Mucosa of rectum (tissue), 2 donors: ENCODE results near the gene PDGFC.

ENCODE experiments used
- H3K27ac ChIP-seq, 2 donors: one replicate each; pipeline ENCODE4 v1.7.0; 2013; ENCODE audit warnings: inconsistent platforms in 2 of 2, low read depth in 2 of 2, low read length in 2 of 2
- H3K27me3 ChIP-seq, 2 donors: one replicate each; pipeline ENCODE4 v1.7.0; 2013; ENCODE audit warnings: low read length in 2 of 2; ENCODE audit not compliant: control insufficient read depth in 2 of 2, insufficient read depth in 2 of 2
- H3K36me3 ChIP-seq, 2 donors: one replicate each; pipeline ENCODE4 v1.7.0; 2013; ENCODE audit warnings: low read length in 2 of 2; ENCODE audit not compliant: control insufficient read depth in 2 of 2, insufficient read depth in 2 of 2
- H3K4me1 ChIP-seq, 2 donors: one replicate each; pipeline ENCODE4 v1.7.0; 2013; ENCODE audit warnings: low read length in 2 of 2, mild to moderate bottlenecking in 1 of 2; ENCODE audit not compliant: control insufficient read depth in 2 of 2, insufficient read depth in 2 of 2
- H3K4me3 ChIP-seq, 2 donors: one replicate each; pipeline ENCODE4 v1.7.0; 2013; ENCODE audit warnings: low read length in 2 of 2
- H3K9ac ChIP-seq, 2 donors: one replicate each; pipeline ENCODE4 v1.7.0; 2013; ENCODE audit warnings: low read length in 2 of 2, low read depth in 1 of 2, mild to moderate bottlenecking in 1 of 2
- H3K9me3 ChIP-seq, 2 donors: one replicate each; pipeline ENCODE4 v1.7.0; 2013; ENCODE audit warnings: low read length in 2 of 2; ENCODE audit not compliant: control insufficient read depth in 2 of 2
- donor health status: healthy.
- donor health status: Normal muscosa, but diverticular disease.

Gene PDGFC

DNA sequence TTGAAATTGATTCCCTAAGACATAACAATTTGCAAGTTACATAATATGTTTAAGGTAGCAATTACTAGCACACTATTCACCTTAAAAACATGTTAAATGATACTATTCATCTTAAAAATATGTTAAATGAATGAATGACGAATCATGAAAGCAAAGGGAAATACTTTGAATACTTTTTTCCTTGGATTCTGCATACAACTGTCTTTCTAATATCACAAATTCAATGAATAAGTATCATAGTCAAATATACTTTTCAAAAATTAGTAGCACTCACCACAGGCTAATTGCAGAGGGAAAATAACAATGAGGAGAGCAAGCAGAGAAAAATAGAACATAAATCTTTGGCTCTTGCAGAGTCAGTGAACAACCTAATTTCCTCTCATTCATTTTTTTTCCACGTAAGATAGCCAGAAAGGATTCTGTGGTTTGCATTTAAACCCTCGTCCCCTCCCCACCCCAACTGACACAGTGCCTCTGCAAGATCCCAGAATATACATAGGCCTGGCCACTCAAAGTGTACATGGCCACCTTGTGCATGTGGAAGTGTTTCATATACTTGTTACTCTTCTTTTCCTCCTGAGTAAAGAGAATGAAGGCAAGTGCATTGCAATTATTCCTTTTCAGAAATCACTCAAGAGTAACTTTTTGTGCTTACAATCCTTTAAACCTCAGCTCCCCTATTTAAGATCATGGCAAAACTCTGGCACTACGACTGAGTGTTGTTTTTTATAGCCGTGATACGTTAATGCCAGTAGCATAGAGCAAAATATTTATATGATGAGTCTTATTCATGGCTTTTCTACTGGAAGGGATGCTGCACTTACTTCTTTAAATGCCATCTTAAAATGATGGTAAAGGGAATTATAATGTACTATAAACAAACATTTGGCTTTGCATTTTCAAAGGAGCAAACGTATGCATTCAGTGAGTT is 236.4 kb downstream of the PDGFC start:
- Histone ChIP-seq H3K4me1 (no peaks in the 10 kb centered on the region), H3K4me3 (no peak overlapping the region), H3K27me3 (no peaks in the 10 kb centered on the region), H3K36me3 (no peaks in the 10 kb centered on the region), H3K9ac (no peak overlapping the region), H3K27ac (no peak overlapping the region), H3K9me3 (no peaks in the 10 kb centered on the region)

DNA sequence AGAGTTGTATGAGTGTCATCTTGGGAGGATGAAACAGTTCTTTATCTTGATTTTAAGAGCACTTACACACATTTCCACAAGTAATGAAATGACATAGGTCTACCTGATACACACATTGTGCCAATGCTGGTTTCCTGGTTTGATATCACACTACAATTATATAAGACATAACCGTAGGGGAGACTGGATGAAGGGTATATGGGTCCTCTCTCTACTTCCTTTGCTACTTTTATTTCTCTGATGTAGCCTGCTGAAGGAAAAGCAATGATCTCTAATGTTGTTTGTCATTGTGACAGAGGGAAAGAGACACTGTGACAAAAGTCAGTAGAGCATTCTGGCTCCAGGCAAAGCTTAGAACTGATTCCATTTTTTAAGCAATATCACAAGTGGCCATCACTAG is 238.0 kb downstream of the PDGFC start:
- no peaks in the 10 kb centered on the region for H3K4me1 ChIP-seq
- H3K9me3 ChIP-seq, result no peaks in the 10 kb centered on the region
- H3K4me3 ChIP-seq, result no peak overlapping the region
- H3K36me3 ChIP-seq, result no peaks in the 10 kb centered on the region
- H3K9ac ChIP-seq, result no peak overlapping the region
- H3K27me3 ChIP-seq, result no peaks in the 10 kb centered on the region
- H3K27ac ChIP-seq, result no peak overlapping the region

DNA sequence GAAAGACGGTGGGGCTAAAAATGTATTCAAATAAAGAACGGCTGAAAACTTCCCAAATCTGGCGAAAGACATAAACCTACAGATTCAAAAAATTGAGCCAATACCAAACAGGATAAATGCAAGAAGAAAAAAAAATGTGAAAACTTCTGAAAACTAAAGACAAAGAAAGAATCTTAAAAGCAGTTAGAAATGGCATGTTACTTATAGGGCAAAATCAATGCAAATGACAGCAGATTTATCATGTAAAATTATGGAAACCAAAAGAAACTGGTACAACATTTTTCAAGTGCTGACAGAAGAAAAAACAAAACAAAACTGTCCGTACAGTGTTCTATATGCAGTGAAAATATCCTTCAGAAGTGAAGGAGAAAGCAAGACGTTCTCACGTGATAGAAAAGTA is 239.0 kb downstream of the PDGFC start:
- Histone ChIP-seq H3K9ac (no peak overlapping the region), H3K4me3 (no peak overlapping the region), H3K9me3 (no peaks in the 10 kb centered on the region), H3K27me3 (no peaks in the 10 kb centered on the region), H3K27ac (no peak overlapping the region), H3K36me3 (no peaks in the 10 kb centered on the region), H3K4me1 (no peaks in the 10 kb centered on the region)

DNA sequence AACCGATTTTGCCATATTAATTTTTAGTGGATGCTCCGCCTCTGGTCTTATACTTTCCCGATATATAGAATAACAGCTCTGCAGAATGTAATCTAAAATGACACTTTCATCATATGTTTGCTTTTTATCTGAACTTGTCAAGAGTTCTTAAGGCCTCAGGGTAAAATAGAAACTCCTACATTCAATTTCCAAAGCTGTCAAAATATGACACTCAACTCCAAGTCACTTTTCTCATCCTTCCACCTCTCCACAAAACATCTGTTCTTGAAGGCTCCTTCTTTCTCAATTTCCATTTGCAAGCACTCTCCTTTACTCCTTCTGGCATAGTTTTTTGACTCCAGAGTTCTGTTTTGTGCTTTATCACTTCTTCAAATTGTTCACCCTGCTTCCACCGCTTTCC is 242.2 kb downstream of the PDGFC start:
- Histone ChIP-seq H3K9ac (no peak overlapping the region), H3K27me3 (no peaks in the 10 kb centered on the region), H3K9me3 (no peaks in the 10 kb centered on the region), H3K4me1 (no peaks in the 10 kb centered on the region), H3K27ac (no peak overlapping the region), H3K36me3 (no peaks in the 10 kb centered on the region), H3K4me3 (no peak overlapping the region)

DNA sequence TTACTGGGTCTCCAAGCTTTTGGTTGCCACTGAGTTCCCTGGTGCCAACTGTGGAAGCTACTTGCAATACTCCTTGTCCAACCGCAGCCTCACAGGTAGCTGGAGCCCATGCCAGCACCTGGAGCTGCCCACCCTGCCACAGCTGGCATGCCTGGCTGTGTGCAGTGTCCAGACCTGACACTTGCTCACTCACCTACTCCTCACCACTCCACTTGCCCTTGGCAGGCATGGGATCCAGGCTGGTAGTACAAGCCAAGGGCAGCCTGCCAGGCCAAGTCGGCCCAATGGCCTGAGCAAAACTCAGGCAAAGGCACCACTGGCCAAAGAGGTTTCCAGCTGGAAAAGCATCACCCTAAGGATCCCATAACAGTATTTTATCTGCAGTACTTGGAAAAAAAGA is 246.3 kb downstream of the PDGFC start:
- no peaks in the 10 kb centered on the region for H3K36me3 ChIP-seq
- no peaks in the 10 kb centered on the region for H3K27me3 ChIP-seq
- H3K9ac ChIP-seq, result no peak overlapping the region
- H3K4me1 ChIP-seq, result no peaks in the 10 kb centered on the region
- H3K9me3 ChIP-seq, result no peaks in the 10 kb centered on the region
- no peak overlapping the region for H3K4me3 ChIP-seq
- no peak overlapping the region for H3K27ac ChIP-seq

DNA sequence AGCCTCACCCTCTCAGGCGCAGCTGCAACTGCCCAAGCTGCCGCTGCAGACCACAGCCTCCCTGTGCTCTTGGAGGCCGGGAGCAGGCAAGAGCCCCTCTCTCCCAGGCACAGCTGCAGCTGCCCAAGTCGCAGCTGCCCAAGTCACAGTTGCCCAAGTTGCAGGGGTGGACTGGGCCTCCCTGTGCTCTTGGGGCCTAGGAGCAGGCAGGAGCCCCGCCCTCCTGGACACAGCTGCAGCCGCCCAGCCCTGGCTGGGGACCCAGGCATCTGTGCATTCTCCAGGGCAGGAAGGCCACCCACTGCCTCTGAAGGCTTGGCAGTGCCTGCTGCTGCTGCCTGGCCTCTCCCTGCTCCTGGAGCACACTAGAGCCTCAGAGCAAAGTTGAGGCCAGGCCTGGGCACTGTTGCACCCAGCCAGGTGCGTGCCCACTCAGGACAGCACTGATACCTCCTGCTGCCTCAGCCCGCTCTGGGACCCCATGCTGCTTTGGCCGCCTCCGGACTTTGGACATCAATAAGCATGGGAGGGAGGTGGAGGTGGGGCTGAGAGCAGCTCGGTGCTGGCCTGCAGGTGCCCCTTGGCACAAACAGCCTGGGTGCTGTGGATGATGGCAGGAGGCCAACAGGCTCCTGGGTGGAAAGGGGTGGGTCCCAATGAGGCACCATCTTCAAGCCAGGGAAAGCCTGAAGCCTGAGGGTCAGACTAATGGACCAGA is 247.5 kb downstream of the PDGFC start:
- no peaks in the 10 kb centered on the region for H3K9me3 ChIP-seq
- no peak overlapping the region for H3K4me3 ChIP-seq
- no peaks in the 10 kb centered on the region for H3K27me3 ChIP-seq
- H3K36me3 ChIP-seq, result no peaks in the 10 kb centered on the region
- H3K9ac ChIP-seq, result no peak overlapping the region
- H3K27ac ChIP-seq, result no peak overlapping the region
- H3K4me1 ChIP-seq, result no peaks in the 10 kb centered on the region

DNA sequence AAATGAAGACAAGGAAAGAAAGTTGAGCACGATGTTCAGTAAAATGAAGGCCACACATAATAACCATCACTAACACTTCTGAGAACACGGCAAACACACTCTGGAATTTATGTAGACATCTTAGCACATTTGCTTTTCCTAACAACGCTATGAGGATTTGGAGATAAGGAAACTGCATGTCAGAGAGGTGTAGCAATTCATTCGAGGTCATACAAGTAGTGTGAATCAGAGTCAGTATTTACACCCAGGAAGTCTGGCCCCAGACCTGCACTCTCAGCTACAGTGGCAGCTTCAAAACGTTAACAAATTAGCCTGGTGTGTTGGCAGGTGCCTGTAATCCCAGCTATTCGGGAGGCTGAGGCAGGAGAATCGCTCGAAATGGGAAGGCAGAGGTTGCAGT is 253.4 kb downstream of the PDGFC start:
- Histone ChIP-seq H3K36me3 (no peaks in the 10 kb centered on the region), H3K4me3 (no peak overlapping the region), H3K9ac (no peak overlapping the region), H3K4me1 (no peaks in the 10 kb centered on the region), H3K9me3 (no peaks in the 10 kb centered on the region), H3K27ac (no peak overlapping the region), H3K27me3 (no peaks in the 10 kb centered on the region)

DNA sequence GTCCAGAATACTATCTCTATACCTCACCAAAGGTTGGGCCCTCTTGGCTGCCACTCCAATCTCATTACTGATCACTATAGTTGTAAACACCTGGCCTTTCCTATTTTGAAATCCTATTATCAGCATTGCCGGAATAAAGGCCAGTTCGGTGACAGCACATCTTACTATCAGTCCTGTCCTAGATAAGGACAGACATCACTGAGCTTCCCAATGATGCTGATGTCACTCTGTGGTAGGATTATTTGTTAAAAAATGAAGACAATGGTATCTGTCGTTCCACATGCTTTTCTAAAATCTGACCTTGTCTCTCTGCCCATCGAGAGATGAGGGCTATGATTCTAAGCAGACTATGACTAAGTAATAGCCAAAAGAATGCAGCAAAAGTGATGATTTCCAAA is 260.4 kb downstream of the PDGFC start:
- H3K27me3 ChIP-seq, result no peaks in the 10 kb centered on the region
- no peaks in the 10 kb centered on the region for H3K9me3 ChIP-seq
- H3K4me3 ChIP-seq, result no peak overlapping the region

More for the DNA sequence above, 260.4 kb downstream of the PDGFC start:
- Histone ChIP-seq H3K4me1 (no peaks in the 10 kb centered on the region), H3K9ac (no peak overlapping the region), H3K36me3 (no peaks in the 10 kb centered on the region), H3K27ac (no peak overlapping the region)
